ENCODE measurements around the gene DAGLA. TPM values are rescaled to one million over a fixed set of nuclear protein-coding genes. Genes with fewer than 3 reads are reported as not detected.

Gene DAGLA
- total and polyA plus RNA-seq, 2 experiments from 2014 or later: 7.4 to 8.9 TPM

- Histone ChIP-seq H3K36me3 (replicated peaks; ENCODE audit: insufficient read depth, low read depth) (no peaks in the 10 kb centered on the region), H2AFZ (no peak overlapping the region), H3K27me3 (no peaks in the 10 kb centered on the region), H4K20me1 (ENCODE audit: insufficient read depth, poor library complexity, severe bottlenecking) (peaks cover 4% of the 10 kb centered on the region), H3K4me3 (no peak overlapping the region), H3K4me2 (no peak overlapping the region), H3K9me2 (replicated peaks; ENCODE audit: insufficient read depth) (no peaks in the 10 kb centered on the region), H3K27ac (no peak overlapping the region), H3K9me3 (ENCODE audit: low read depth) (no peaks in the 10 kb centered on the region), H3K4me1 (ENCODE audit: insufficient read depth) (no peaks in the 10 kb centered on the region), H3K79me2 (peaks cover 9% of the 10 kb centered on the region)
- TF ChIP-seq EZH2 (IDR thresholded peaks at IDR 0.05; ENCODE audit: borderline replicate concordance) (no peak), EZH2phosphoT487 (IDR thresholded peaks at IDR 0.05; ENCODE audit: low read depth, severe bottlenecking, unreplicated experiment) (no peak)
- TF ChIP-seq, protein P1, sequence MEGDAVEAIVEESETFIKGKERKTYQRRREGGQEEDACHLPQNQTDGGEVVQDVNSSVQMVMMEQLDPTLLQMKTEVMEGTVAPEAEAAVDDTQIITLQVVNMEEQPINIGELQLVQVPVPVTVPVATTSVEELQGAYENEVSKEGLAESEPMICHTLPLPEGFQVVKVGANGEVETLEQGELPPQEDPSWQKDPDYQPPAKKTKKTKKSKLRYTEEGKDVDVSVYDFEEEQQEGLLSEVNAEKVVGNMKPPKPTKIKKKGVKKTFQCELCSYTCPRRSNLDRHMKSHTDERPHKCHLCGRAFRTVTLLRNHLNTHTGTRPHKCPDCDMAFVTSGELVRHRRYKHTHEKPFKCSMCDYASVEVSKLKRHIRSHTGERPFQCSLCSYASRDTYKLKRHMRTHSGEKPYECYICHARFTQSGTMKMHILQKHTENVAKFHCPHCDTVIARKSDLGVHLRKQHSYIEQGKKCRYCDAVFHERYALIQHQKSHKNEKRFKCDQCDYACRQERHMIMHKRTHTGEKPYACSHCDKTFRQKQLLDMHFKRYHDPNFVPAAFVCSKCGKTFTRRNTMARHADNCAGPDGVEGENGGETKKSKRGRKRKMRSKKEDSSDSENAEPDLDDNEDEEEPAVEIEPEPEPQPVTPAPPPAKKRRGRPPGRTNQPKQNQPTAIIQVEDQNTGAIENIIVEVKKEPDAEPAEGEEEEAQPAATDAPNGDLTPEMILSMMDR (IDR thresholded peaks at IDR 0.05; ENCODE audit: poor library complexity): no peak
- no peak for DNase-seq (ENCODE audit: low spot score)
- WGBS (ENCODE audit: low lambda C conversion rate, missing lambda C conversion rate): 88% methylated on average over 7 of the region's 7 CpGs
Measured at GRCh38 chr11:61710019-61710418, 29.8 kb downstream of the DAGLA start.

GRCh38 chr11:61711037-61711436 lies 30.8 kb downstream of the DAGLA start:
- no peaks in the 10 kb centered on the region for H3K36me3 ChIP-seq (replicated peaks; ENCODE audit: insufficient read depth, low read depth)
- 94% methylated on average over 14 of the region's 14 CpGs for WGBS (ENCODE audit: low lambda C conversion rate, missing lambda C conversion rate)
- H3K9me2 ChIP-seq (replicated peaks; ENCODE audit: insufficient read depth): no peaks in the 10 kb centered on the region
- H3K9me3 ChIP-seq (ENCODE audit: low read depth): no peaks in the 10 kb centered on the region
- H4K20me1 ChIP-seq (ENCODE audit: insufficient read depth, poor library complexity, severe bottlenecking): peaks cover 4% of the 10 kb centered on the region
- no peak for DNase-seq (ENCODE audit: low spot score)
- no peak for TF ChIP-seq EZH2 (IDR thresholded peaks at IDR 0.05; ENCODE audit: borderline replicate concordance)
- no peaks in the 10 kb centered on the region for H3K27me3 ChIP-seq
- no peak overlapping the region for H3K4me2 ChIP-seq
- no peak overlapping the region for H2AFZ ChIP-seq
- peaks cover 1% of the 10 kb centered on the region for H3K4me1 ChIP-seq (ENCODE audit: insufficient read depth)
- peaks cover 9% of the 10 kb centered on the region for H3K79me2 ChIP-seq
- H3K4me3 ChIP-seq: no peak overlapping the region
- H3K27ac ChIP-seq: no peak overlapping the region

DNA sequence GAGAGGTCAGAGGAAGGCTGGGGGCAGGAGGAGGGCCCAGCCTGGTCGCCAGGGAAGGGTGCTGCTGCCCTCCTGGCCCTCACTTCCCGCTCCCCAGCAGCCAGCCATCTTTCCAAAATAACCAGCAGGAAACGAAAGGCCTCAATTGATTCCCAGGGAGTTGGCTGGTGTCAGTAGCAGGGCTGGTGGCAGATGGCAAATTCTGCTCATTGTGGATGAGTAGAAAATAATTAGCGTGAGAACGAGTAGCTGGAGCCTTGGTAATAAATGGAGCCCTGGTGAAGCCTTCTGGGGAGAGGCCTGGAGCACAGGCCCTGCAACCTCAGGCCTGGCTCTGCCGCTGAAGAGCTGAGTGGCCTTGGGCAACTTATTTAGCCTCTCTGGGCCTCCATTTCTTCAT lies 31.3 kb downstream of the DAGLA start:
- H3K4me3 ChIP-seq: no peak overlapping the region
- H3K79me2 ChIP-seq: peaks cover 8% of the 10 kb centered on the region
- H3K4me2 ChIP-seq: no peak overlapping the region
- no peak for DNase-seq (ENCODE audit: low spot score)
- H4K20me1 ChIP-seq (ENCODE audit: insufficient read depth, poor library complexity, severe bottlenecking): peaks cover 4% of the 10 kb centered on the region
- H3K27ac ChIP-seq: no peak overlapping the region
- peaks cover 6% of the 10 kb centered on the region for H3K4me1 ChIP-seq (ENCODE audit: insufficient read depth)
- no peak overlapping the region for H2AFZ ChIP-seq
- H3K27me3 ChIP-seq: no peaks in the 10 kb centered on the region
- no peaks in the 10 kb centered on the region for H3K9me2 ChIP-seq (replicated peaks; ENCODE audit: insufficient read depth)
- TF ChIP-seq, protein P1 (IDR thresholded peaks at IDR 0.05; ENCODE audit: poor library complexity): no peak
- TF ChIP-seq EZH2 (IDR thresholded peaks at IDR 0.05; ENCODE audit: borderline replicate concordance) (no peak), EZH2phosphoT487 (IDR thresholded peaks at IDR 0.05; ENCODE audit: low read depth, severe bottlenecking, unreplicated experiment) (no peak)
- H3K9me3 ChIP-seq (ENCODE audit: low read depth): no peaks in the 10 kb centered on the region
- 83% methylated on average over 6 of the region's 6 CpGs for WGBS (ENCODE audit: low lambda C conversion rate, missing lambda C conversion rate)
- no peaks in the 10 kb centered on the region for H3K36me3 ChIP-seq (replicated peaks; ENCODE audit: insufficient read depth, low read depth)

- Histone ChIP-seq H3K4me3 (no peak overlapping the region), H3K36me3 (replicated peaks; ENCODE audit: insufficient read depth, low read depth) (no peaks in the 10 kb centered on the region), H3K27ac (no peak overlapping the region), H3K9me2 (replicated peaks; ENCODE audit: insufficient read depth) (no peaks in the 10 kb centered on the region), H3K4me2 (no peak overlapping the region), H3K79me2 (peaks cover 7% of the 10 kb centered on the region), H3K9me3 (ENCODE audit: low read depth) (no peaks in the 10 kb centered on the region), H3K27me3 (no peaks in the 10 kb centered on the region), H4K20me1 (ENCODE audit: insufficient read depth, poor library complexity, severe bottlenecking) (peaks cover 4% of the 10 kb centered on the region), H3K4me1 (ENCODE audit: insufficient read depth) (peaks cover 7% of the 10 kb centered on the region), H2AFZ (no peak overlapping the region)
- WGBS (ENCODE audit: low lambda C conversion rate, missing lambda C conversion rate): 91% methylated on average over 12 of the region's 12 CpGs
- DNase-seq (ENCODE audit: low spot score): no peak
- TF ChIP-seq EZH2 (IDR thresholded peaks at IDR 0.05; ENCODE audit: borderline replicate concordance): no peak
- no peak for TF ChIP-seq EZH2phosphoT487 (IDR thresholded peaks at IDR 0.05; ENCODE audit: low read depth, severe bottlenecking, unreplicated experiment)
- TF ChIP-seq, protein P1 (IDR thresholded peaks at IDR 0.05; ENCODE audit: poor library complexity): no peak
Measured at GRCh38 chr11:61712314-61712713, 32.1 kb downstream of the DAGLA start.

Measured in hepatocyte (in vitro differentiated cells).